ENCODE data around the gene BCR.

The BCR gene

DNA sequence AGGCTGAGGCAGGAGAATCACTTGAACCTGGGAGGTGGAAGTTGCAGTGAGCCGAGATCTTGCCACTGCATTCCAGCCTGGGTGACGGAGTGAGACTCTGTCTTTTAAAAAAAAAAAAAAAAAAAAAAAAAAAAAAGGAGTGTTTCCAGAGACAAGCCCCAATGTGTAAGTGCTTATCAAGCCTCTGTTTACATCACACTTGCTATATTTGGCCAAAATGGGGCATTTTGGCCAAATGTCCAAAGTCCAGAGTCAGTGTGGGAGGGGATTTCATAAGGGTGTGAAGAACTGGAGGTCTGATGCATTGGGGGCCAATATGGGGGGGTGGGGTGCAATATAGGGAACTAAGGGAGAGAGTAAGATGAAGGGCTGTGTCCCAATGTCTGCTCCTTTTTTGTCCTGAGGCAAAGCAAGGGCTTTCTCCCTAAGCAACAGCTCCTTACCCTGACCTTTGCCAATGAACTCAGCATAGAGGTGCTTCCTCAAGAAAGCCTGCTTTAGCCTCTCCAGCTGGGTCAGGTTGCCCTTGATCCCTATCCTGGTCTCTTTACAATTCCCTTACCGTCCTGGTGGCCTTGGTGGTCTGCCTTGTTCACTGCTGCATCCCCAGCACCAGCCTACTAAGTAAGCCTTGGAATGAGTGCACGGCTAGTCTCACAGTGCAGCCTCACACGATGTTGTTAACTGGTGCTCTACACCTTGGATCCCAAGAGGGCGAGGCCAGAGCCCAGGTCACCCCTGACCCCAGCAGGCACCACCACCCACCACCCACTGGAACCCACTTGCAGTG, 14.1 kb upstream of the BCR start:
- TF ChIP-seq, protein P1, sequence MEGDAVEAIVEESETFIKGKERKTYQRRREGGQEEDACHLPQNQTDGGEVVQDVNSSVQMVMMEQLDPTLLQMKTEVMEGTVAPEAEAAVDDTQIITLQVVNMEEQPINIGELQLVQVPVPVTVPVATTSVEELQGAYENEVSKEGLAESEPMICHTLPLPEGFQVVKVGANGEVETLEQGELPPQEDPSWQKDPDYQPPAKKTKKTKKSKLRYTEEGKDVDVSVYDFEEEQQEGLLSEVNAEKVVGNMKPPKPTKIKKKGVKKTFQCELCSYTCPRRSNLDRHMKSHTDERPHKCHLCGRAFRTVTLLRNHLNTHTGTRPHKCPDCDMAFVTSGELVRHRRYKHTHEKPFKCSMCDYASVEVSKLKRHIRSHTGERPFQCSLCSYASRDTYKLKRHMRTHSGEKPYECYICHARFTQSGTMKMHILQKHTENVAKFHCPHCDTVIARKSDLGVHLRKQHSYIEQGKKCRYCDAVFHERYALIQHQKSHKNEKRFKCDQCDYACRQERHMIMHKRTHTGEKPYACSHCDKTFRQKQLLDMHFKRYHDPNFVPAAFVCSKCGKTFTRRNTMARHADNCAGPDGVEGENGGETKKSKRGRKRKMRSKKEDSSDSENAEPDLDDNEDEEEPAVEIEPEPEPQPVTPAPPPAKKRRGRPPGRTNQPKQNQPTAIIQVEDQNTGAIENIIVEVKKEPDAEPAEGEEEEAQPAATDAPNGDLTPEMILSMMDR (IDR thresholded peaks at IDR 0.05; ENCODE audit: low read depth, low read length), result no peak
- H3K4me3 ChIP-seq (ENCODE audit: low read depth, low read length), result no peak overlapping the region

GRCh38 chr22:23166841-23167616, 13.3 kb upstream of the BCR start:
- TF ChIP-seq, protein P1 (IDR thresholded peaks at IDR 0.05; ENCODE audit: low read depth, low read length), result no peak

GRCh38 chr22:23168391-23169042, 11.8 kb upstream of the BCR start:
- H3K4me3 ChIP-seq (ENCODE audit: low read depth, low read length), result no peak overlapping the region
- TF ChIP-seq, protein P1 (IDR thresholded peaks at IDR 0.05; ENCODE audit: low read depth, low read length), result no peak

More at GRCh38 chr22:23166841-23167616, 13.3 kb upstream of the BCR start:
- H3K4me3 ChIP-seq (ENCODE audit: low read depth, low read length), result no peak overlapping the region

- H3K4me3 ChIP-seq (ENCODE audit: low read depth, low read length), result no peak overlapping the region
- TF ChIP-seq, protein P1 (IDR thresholded peaks at IDR 0.05; ENCODE audit: low read depth, low read length), result no peak
Observed at GRCh38 chr22:23169043-23169406, 11.3 kb upstream of the BCR start.

DNA sequence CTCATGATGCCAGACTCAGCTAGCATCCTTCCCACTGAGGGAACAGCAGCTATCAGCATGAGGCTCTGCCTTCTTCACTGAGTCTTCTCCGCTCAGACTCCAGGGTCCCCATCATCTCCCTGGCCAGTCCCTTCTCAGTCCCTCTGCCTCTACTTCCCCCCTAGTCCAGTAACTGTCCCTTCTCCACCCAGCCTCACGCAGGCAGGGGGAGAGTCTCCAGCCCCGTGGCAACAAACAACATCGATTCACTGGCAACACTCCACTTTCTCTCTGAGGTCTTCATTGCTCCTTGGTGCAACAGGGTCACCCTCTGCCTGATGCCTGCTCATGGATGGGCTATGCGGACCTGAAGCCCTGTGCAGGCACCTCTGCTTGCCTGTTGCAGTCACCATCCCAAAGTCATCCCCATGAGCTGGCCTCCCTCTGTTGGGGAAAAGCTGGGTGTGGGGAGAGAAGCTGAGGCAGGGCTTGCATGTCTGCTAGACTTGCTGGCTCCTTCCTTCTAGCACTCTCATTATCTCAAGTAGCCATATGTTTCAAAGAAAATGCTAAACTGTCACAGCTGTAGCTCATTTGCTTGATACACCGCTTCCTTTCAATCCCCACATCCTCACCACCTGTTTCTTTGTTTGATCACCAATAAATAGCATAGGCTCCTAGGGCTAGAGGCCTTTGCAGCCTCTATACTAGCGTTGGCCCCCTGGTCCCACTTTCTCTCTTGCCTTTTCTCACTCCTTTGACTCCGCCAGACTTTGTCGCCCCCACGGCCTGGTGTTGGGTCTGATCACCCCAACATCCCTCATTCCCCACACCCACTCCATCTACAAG, 4.3 kb upstream of the BCR start:
- no peak overlapping the region for H3K4me3 ChIP-seq (ENCODE audit: low read depth, low read length)
- TF ChIP-seq, protein P1 (IDR thresholded peaks at IDR 0.05; ENCODE audit: low read depth, low read length), result no peak

- TF ChIP-seq, protein P1 (IDR thresholded peaks at IDR 0.05; ENCODE audit: low read depth, low read length), result no peak
- H3K4me3 ChIP-seq (ENCODE audit: low read depth, low read length), result no peak overlapping the region
Observed at GRCh38 chr22:23176645-23177027, 3.7 kb upstream of the BCR start.

All from WI38 (cell line).